Embryonic facial prominence (tissue), 1 donor: ENCODE results near the gene ASZ1.

Experiments
- DNase-seq: peaks from one replicate; pipeline ENCODE4 v3.0.0-alpha.2; 2016; ENCODE audit errors: extremely low spot score

Gene ASZ1

GRCh38 chr7:117346161-117346560 lies 81.1 kb downstream of the ASZ1 start:
- DNase-seq, result no peak

- no peak for DNase-seq
Observed at GRCh38 chr7:117338020-117338419, 89.3 kb downstream of the ASZ1 start.

GRCh38 chr7:117333168-117333567 lies 94.1 kb downstream of the ASZ1 start:
- no peak for DNase-seq

GRCh38 chr7:117332031-117332430 lies 95.3 kb downstream of the ASZ1 start:
- no peak for DNase-seq

- DNase-seq, result no peak
Observed at GRCh38 chr7:117325836-117326235, 101.5 kb downstream of the ASZ1 start.

- DNase-seq, result no peak
Observed at GRCh38 chr7:117324960-117325359, 102.3 kb downstream of the ASZ1 start.

- no peak for DNase-seq
Observed at GRCh38 chr7:117323851-117324711, 103.2 kb downstream of the ASZ1 start.

- DNase-seq, result no peak
Observed at GRCh38 chr7:117323305-117323850, 103.9 kb downstream of the ASZ1 start.

GRCh38 chr7:117322741-117323304 lies 104.5 kb downstream of the ASZ1 start, which contains the start of gene WNT2:
Gene WNT2 (minus strand): TSS chr7:117323058. CDS start chr7:117322989, 69 bp downstream.
- DNase-seq, result no peak

GRCh38 chr7:117320523-117320922 lies 106.8 kb downstream of the ASZ1 start:
- DNase-seq, result no peak

GRCh38 chr7:117319181-117319580 lies 108.1 kb downstream of the ASZ1 start:
- DNase-seq, result no peak

GRCh38 chr7:117313582-117313981 lies 113.7 kb downstream of the ASZ1 start:
- DNase-seq, result no peak
